RCC 7860 (cell line): Measurements from ENCODE around the gene PRKCA.

Source experiments
- DNase-seq: peaks from one replicate; pipeline ENCODE4 v3.0.0-alpha.2; 2015; ENCODE audit warnings: low spot score
- FAIRE-seq: peaks from 2 replicates; lab custom pipeline; 2012; peaks lifted over from hg19 to GRCh38; lab: Jason Lieb, UNC

Gene PRKCA

GRCh38 chr17:66776999-66777688, 474.7 kb downstream of the PRKCA start:
- DNase-seq (no peak), FAIRE-seq (no peak)

GRCh38 chr17:66777689-66778225, 475.3 kb downstream of the PRKCA start:
- FAIRE-seq (no peak), DNase-seq (no peak)

GRCh38 chr17:66778531-66779236, 476.3 kb downstream of the PRKCA start:
- DNase-seq, result no peak
- no peak for FAIRE-seq

GRCh38 chr17:66779237-66779606, 476.8 kb downstream of the PRKCA start:
- FAIRE-seq, result no peak
- DNase-seq, result no peak

- no peak for DNase-seq
Observed at GRCh38 chr17:66781135-66781534, 478.7 kb downstream of the PRKCA start.

GRCh38 chr17:66782851-66783250, 480.4 kb downstream of the PRKCA start:
- DNase-seq, result no peak
- no peak for FAIRE-seq

More at GRCh38 chr17:66781135-66781534, 478.7 kb downstream of the PRKCA start:
- no peak for FAIRE-seq

- FAIRE-seq (no peak), DNase-seq (no peak)
Observed at GRCh38 chr17:66783656-66784381, 481.4 kb downstream of the PRKCA start.

- DNase-seq (no peak), FAIRE-seq (no peak)
Observed at GRCh38 chr17:66784621-66785364, 482.4 kb downstream of the PRKCA start.

GRCh38 chr17:66786107-66786506, 483.7 kb downstream of the PRKCA start:
- no peak for FAIRE-seq

GRCh38 chr17:66787914-66788313, 485.5 kb downstream of the PRKCA start:
- FAIRE-seq (no peak), DNase-seq (no peak)

More at GRCh38 chr17:66786107-66786506, 483.7 kb downstream of the PRKCA start:
- DNase-seq, result no peak

- FAIRE-seq, result no peak
Observed at GRCh38 chr17:66789093-66789492, 486.7 kb downstream of the PRKCA start.

GRCh38 chr17:66789961-66790437, 487.6 kb downstream of the PRKCA start:
- no peak for FAIRE-seq
- no peak for DNase-seq

More at GRCh38 chr17:66789093-66789492, 486.7 kb downstream of the PRKCA start:
- DNase-seq, result no peak

GRCh38 chr17:66790501-66791061, 488.2 kb downstream of the PRKCA start:
- no peak for DNase-seq
- FAIRE-seq, result no peak

- FAIRE-seq, result no peak
- DNase-seq, result no peak
Observed at GRCh38 chr17:66791347-66791746, 488.9 kb downstream of the PRKCA start.

GRCh38 chr17:66793814-66794213, 491.4 kb downstream of the PRKCA start:
- DNase-seq, result no peak
- FAIRE-seq, result no peak

- DNase-seq (no peak), FAIRE-seq (no peak)
Observed at GRCh38 chr17:66795486-66795885, 493.1 kb downstream of the PRKCA start.

- FAIRE-seq (no peak), DNase-seq (no peak)
Observed at GRCh38 chr17:66799849-66800537, 497.6 kb downstream of the PRKCA start.

- DNase-seq (no peak), FAIRE-seq (no peak)
Observed at GRCh38 chr17:66803474-66803951, 501.1 kb downstream of the PRKCA start.

- no peak for DNase-seq
- FAIRE-seq, result no peak
Observed at GRCh38 chr17:66805567-66805966, 503.2 kb downstream of the PRKCA start.

GRCh38 chr17:66807182-66807581, 504.8 kb downstream of the PRKCA start:
- FAIRE-seq (no peak), DNase-seq (no peak)
